Measurements from ENCODE around the gene DES. TPM values are rescaled to one million over a fixed set of nuclear protein-coding genes. Genes with fewer than 3 reads are reported as not detected.

DES gene
- total and polyA plus RNA-seq, 9 of the 15 experiments (the other 6 are each of a cell fraction or from before 2014, with no cell fraction given) = 2.5 to 58.9 (median 21.9) TPM

GRCh38 chr2:219426534-219427136, 8.5 kb downstream of the DES start:
- DNase-seq (ENCODE audit: extremely low read depth in 1 of 4, low spot score in 3 of 4) = no peak
- Histone ChIP-seq H3K27me3 (ENCODE audit: control insufficient read depth in 2 of 2, insufficient read depth in 2 of 2, low read length in 2 of 2) (no peaks in the 10 kb centered on the region), H3K79me2 (ENCODE audit: control insufficient read depth, insufficient read depth, low read length) (no peaks in the 10 kb centered on the region), H3K9me1 (ENCODE audit: control insufficient read depth, insufficient read depth, low read length) (no peaks in the 10 kb centered on the region), H3K9ac (ENCODE audit: insufficient read depth in 1 of 2, low read depth in 2 of 2, low read length in 2 of 2) (no peak overlapping the region), H3K36me3 (ENCODE audit: control insufficient read depth, insufficient read depth, low read length) (no peaks in the 10 kb centered on the region), H3K4me3 (no peak overlapping the region), H3K9me3 (replicated peaks; ENCODE audit: control insufficient read depth, insufficient read depth, low read depth, low read length) (no peaks in the 10 kb centered on the region), H2AFZ (ENCODE audit: low read depth, low read length) (no peak overlapping the region), H3K4me2 (ENCODE audit: insufficient read depth, low read length) (no peak overlapping the region), H3K4me1 (replicated peaks in 1 of 2; ENCODE audit: control insufficient read depth in 2 of 2, insufficient read depth in 2 of 2, low read length in 2 of 2) (peaks cover 9 to 11% of the 10 kb centered on the region in 2 experiments; a peak in 4 of 5 replicates), H4K20me1 (replicated peaks; ENCODE audit: control insufficient read depth, insufficient read depth, low read length) (no peaks in the 10 kb centered on the region), H3K27ac (ENCODE audit: extremely low read depth, low read depth, low read length) (no peak overlapping the region)
- intact Hi-C loops (cut with micrococcal nuclease) (no loop called here), in situ Hi-C loops (cut with MboI) (no loop called here)
- CTCF ChIA-PET (ENCODE audit: low intra/inter-chr PET ratio) = no interaction called here
- POLR2A ChIA-PET = interaction anchor here (0.9 kb wide), 1 partner anchor 8 kb away, joined by 3 read pairs; no protein-coding TSS in a partner anchor
- WGBS (ENCODE audit: insufficient coverage, low coverage, missing lambda C conversion rate) = 60% methylated on average over 4 of the region's 7 CpGs
- BruUV-seq (replicated peaks) = no TSS peak
- no peak for ATAC-seq
- no peak for FAIRE-seq
- TF ChIP-seq TARDBP (IDR thresholded peaks at IDR 0.05) = no peak
- no peak for TF ChIP-seq EHMT2 (IDR thresholded peaks at IDR 0.05)
- TF ChIP-seq TAF1 (IDR thresholded peaks at IDR 0.05; ENCODE audit: control insufficient read depth, extremely low read depth, insufficient read depth, low read length, severe bottlenecking) = no peak
- TF ChIP-seq MED1 (CRISPR knock-in tag; IDR thresholded peaks at IDR 0.05; ENCODE audit: borderline replicate concordance) = no peak
- TF ChIP-seq KDM5B (IDR thresholded peaks at IDR 0.05; ENCODE audit: insufficient replicate concordance, low read depth, low read length) = no peak
- TF ChIP-seq BRCA1 (IDR thresholded peaks at IDR 0.05) = no peak
- TF ChIP-seq BRCA1 (CRISPR knock-in tag; IDR thresholded peaks at IDR 0.05) = no peak
- no peak for TF ChIP-seq NR3C1 (CRISPR knock-in tag; IDR thresholded peaks at IDR 0.05)
- TF ChIP-seq POLR2G (IDR thresholded peaks at IDR 0.05; ENCODE audit: low read depth, low read length) = no peak
- no peak for TF ChIP-seq BHLHE40 (IDR thresholded peaks at IDR 0.05; ENCODE audit: low read length)
- TF ChIP-seq HOXB6 (CRISPR knock-in tag; IDR thresholded peaks at IDR 0.05; ENCODE audit: borderline replicate concordance) = no peak
- no peak for TF ChIP-seq MYNN (IDR thresholded peaks at IDR 0.05)
- TF ChIP-seq MYNN (CRISPR knock-in tag; IDR thresholded peaks at IDR 0.05) = no peak
- no peak for TF ChIP-seq ID3 (CRISPR knock-in tag; IDR thresholded peaks at IDR 0.05)
- no peak for TF ChIP-seq ID3 (tag; IDR thresholded peaks at IDR 0.05)
- TF ChIP-seq FUS (optimal IDR thresholded peaks at IDR 0.05; ENCODE audit: low read depth, low read length) = no peak

Measured in K562 (cell line).